ENCODE results near the gene SF3A2.
"Not testable (repeated sequence)": the region's sequence is repeated elsewhere in the genome, so short reads cannot be mapped to it uniquely, and the experiment has no call there.

Gene SF3A2

DNA sequence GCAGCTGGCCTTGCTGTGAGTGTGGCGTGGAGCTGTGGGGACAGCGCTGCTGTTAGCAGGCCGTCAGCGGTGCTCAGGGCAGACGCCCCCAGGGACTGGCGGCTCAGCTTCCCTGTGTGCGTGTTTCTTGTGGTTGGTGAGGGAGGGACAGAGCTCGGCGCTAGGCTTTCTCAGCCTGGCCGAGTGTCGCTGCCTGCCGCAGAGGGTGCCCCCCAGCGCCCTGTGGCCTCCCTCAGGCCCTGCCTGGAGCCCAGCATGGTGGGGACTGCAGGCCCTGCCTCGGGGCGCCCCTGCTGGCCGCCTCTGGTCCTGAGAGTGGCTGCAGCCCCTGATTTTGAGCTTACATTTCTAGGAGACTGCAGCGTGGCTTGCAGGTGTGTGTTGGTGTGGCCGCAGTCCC is 37.4 kb upstream of the SF3A2 start:
- TF ChIP-seq ZNF274 (IDR thresholded peaks at IDR 0.05; ENCODE audit: low read depth, low read length) (no peak), SUZ12 (IDR thresholded peaks at IDR 0.05; ENCODE audit: extremely low read depth, insufficient read depth, insufficient read length) (no peak), YY1 (IDR thresholded peaks at IDR 0.05; ENCODE audit: insufficient read depth, insufficient read length) (no peak)
- no peak for DNase-seq (ENCODE audit: low read depth, low spot score)

DNA sequence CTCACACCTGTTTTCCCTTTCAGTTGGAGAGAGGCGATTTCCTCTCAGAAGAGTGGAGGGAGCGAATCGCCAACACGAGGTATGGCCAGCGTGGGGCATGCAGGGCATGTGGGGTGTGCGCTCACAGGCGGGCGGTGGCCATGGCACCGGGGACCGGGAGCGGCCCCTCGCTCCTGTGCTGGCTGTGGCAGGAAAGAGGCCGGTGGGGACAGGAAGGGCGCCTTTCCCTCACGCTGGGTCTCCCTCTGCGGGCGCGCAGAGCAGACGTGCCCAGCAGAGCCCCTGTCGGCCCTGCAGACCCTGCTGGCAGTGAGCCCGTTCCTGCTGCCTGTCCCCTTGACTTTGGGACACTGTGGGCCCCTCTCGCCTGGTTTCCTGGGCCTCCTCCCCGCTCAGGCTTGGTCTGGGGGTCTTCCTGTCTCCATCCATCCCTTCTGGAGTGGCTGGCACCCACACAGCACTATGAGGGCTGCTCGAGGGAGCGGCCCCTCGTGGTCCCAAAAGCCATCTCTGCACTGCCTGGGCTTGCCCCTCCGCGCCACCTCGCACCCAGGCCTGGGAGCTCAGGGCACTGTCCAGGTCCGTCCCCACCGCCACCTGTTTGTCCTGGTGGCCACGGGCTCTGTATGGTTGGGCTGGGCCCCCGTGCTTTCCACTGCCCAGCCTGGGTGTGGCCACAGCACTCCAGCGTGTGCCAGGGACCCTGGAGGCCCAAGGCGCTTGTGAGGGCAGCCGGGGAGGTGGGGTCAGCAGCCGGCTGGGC is 36.6 kb upstream of the SF3A2 start:
- peaks cover 84% of the 10 kb centered on the region for H3K36me3 ChIP-seq (ENCODE audit: insufficient read depth, insufficient read length, low read length)
- DNase-seq (ENCODE audit: low read depth, low spot score): no peak
- TF ChIP-seq YY1 (IDR thresholded peaks at IDR 0.05; ENCODE audit: insufficient read depth, insufficient read length) (no peak), ZNF274 (IDR thresholded peaks at IDR 0.05; ENCODE audit: low read depth, low read length) (no peak), SUZ12 (IDR thresholded peaks at IDR 0.05; ENCODE audit: extremely low read depth, insufficient read depth, insufficient read length) (no peak)

More for the DNA sequence above, 37.4 kb upstream of the SF3A2 start:
- Histone ChIP-seq H3K4me1 (ENCODE audit: insufficient read depth, insufficient read length) (peaks cover 25% of the 10 kb centered on the region), H3K9ac (ENCODE audit: insufficient read length, low read depth) (peak overlapping the region; percentile 47), H3K4me3 (ENCODE audit: insufficient read length, low read depth) (no peak overlapping the region), H3K9me3 (ENCODE audit: insufficient read depth, low read length) (peaks cover 8% of the 10 kb centered on the region; the same call in 1 of the 2 replicates), H3K27me3 (ENCODE audit: insufficient read depth, insufficient read length) (no peaks in the 10 kb centered on the region), H3K36me3 (ENCODE audit: insufficient read depth, insufficient read length, low read length) (peaks cover 84% of the 10 kb centered on the region)

GRCh38 chr19:2200624-2201294 is 35.9 kb upstream of the SF3A2 start:
- H3K36me3 ChIP-seq (ENCODE audit: insufficient read depth, insufficient read length, low read length): peaks cover 77% of the 10 kb centered on the region
- H3K9ac ChIP-seq (ENCODE audit: insufficient read length, low read depth); H3K4me3 ChIP-seq (ENCODE audit: insufficient read length, low read depth); H3K27me3 ChIP-seq (ENCODE audit: insufficient read depth, insufficient read length); H3K9me3 ChIP-seq (ENCODE audit: insufficient read depth, low read length); DNase-seq (ENCODE audit: low read depth, low spot score): not testable (repeated sequence)
- H3K4me1 ChIP-seq (ENCODE audit: insufficient read depth, insufficient read length): peaks cover 22% of the 10 kb centered on the region

More for the DNA sequence above, 36.6 kb upstream of the SF3A2 start:
- Histone ChIP-seq H3K4me3 (ENCODE audit: insufficient read length, low read depth) (no peak overlapping the region), H3K27me3 (ENCODE audit: insufficient read depth, insufficient read length) (no peaks in the 10 kb centered on the region), H3K9ac (ENCODE audit: insufficient read length, low read depth) (no peak overlapping the region), H3K9me3 (ENCODE audit: insufficient read depth, low read length) (peaks cover 8% of the 10 kb centered on the region; the same call in 1 of the 2 replicates), H3K4me1 (ENCODE audit: insufficient read depth, insufficient read length) (peaks cover 25% of the 10 kb centered on the region)

DNA sequence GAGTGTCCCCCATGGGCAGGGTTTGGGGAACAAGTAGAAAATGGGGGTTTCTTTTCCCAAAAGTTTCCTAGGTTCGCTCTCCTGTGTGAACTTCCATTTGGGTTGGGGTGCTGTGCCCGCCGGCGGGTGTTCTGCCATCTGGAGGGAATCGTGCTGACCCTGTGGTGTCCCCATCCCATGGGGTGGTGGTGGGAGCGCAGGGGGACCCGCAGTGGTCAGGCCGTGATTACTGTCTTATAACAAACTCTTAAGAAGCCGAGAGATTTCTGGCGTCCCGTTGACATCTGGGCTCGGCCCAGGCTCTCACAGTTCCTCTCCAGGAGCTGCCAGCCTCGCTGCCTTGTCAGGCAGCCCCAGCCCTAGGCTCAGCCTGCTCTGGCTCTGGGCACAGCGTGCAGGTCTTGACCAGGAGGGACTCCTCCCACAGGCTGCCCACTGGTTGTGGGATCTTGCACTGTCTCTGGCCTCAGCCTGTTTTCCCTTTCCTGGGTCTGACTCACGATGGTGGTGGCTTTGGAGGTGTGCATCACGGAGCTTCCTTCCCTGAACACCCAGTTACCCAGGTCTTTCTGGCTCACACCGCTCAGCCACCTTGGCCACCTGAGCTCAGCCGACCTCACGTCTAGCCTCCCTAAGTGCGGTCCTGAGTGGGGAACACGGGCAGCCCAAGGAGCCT is 35.0 kb upstream of the SF3A2 start:
- Histone ChIP-seq H3K27me3 (ENCODE audit: insufficient read depth, insufficient read length) (no peaks in the 10 kb centered on the region), H3K4me1 (ENCODE audit: insufficient read depth, insufficient read length) (peaks cover 19% of the 10 kb centered on the region), H3K9ac (ENCODE audit: insufficient read length, low read depth) (no peak overlapping the region), H3K4me3 (ENCODE audit: insufficient read length, low read depth) (no peak overlapping the region), H3K9me3 (ENCODE audit: insufficient read depth, low read length) (peaks cover 8% of the 10 kb centered on the region; the same call in 1 of the 2 replicates), H3K36me3 (ENCODE audit: insufficient read depth, insufficient read length, low read length) (peaks cover 72% of the 10 kb centered on the region)
- TF ChIP-seq YY1 (IDR thresholded peaks at IDR 0.05; ENCODE audit: insufficient read depth, insufficient read length): no peak
- no peak for DNase-seq (ENCODE audit: low read depth, low spot score)

- no peak for DNase-seq (ENCODE audit: low read depth, low spot score)
- peaks cover 17% of the 10 kb centered on the region for H3K4me1 ChIP-seq (ENCODE audit: insufficient read depth, insufficient read length)
- H3K36me3 ChIP-seq (ENCODE audit: insufficient read depth, insufficient read length, low read length): peaks cover 72% of the 10 kb centered on the region
- no peak overlapping the region for H3K4me3 ChIP-seq (ENCODE audit: insufficient read length, low read depth)
- no peaks in the 10 kb centered on the region for H3K27me3 ChIP-seq (ENCODE audit: insufficient read depth, insufficient read length)
- peaks cover 8% of the 10 kb centered on the region; the same call in 1 of the 2 replicates for H3K9me3 ChIP-seq (ENCODE audit: insufficient read depth, low read length)
- H3K9ac ChIP-seq (ENCODE audit: insufficient read length, low read depth): no peak overlapping the region
- TF ChIP-seq ZNF274 (IDR thresholded peaks at IDR 0.05; ENCODE audit: low read depth, low read length) (no peak), SUZ12 (IDR thresholded peaks at IDR 0.05; ENCODE audit: extremely low read depth, insufficient read depth, insufficient read length) (no peak), YY1 (IDR thresholded peaks at IDR 0.05; ENCODE audit: insufficient read depth, insufficient read length) (no peak)
These were observed 34.3 kb upstream of the SF3A2 start for GRCh38 chr19:2202366-2202765.

GRCh38 chr19:2207008-2207407 is 29.6 kb upstream of the SF3A2 start:
- Histone ChIP-seq H3K4me1 (ENCODE audit: insufficient read depth, insufficient read length) (peaks cover 23% of the 10 kb centered on the region), H3K27me3 (ENCODE audit: insufficient read depth, insufficient read length) (no peaks in the 10 kb centered on the region), H3K36me3 (ENCODE audit: insufficient read depth, insufficient read length, low read length) (peaks cover 78% of the 10 kb centered on the region), H3K4me3 (ENCODE audit: insufficient read length, low read depth) (no peak overlapping the region), H3K9ac (ENCODE audit: insufficient read length, low read depth) (no peak overlapping the region), H3K9me3 (ENCODE audit: insufficient read depth, low read length) (no peaks in the 10 kb centered on the region)
- TF ChIP-seq ZNF274 (IDR thresholded peaks at IDR 0.05; ENCODE audit: low read depth, low read length) (no peak), YY1 (IDR thresholded peaks at IDR 0.05; ENCODE audit: insufficient read depth, insufficient read length) (no peak), SUZ12 (IDR thresholded peaks at IDR 0.05; ENCODE audit: extremely low read depth, insufficient read depth, insufficient read length) (no peak)
- no peak for DNase-seq (ENCODE audit: low read depth, low spot score)
